A549 (cell line): ENCODE data around the gene APOL3.

Experiments
- CTCF ChIP-seq: fragments of >200 bp; sonication (Bioruptor Twin); formaldehyde crosslinking; IDR thresholded peaks from 3 replicates; pipeline ENCODE4 v1.5.1; 2016
- EP300 ChIP-seq, 2 experiments: fragments of >200 bp; sonication (Bioruptor Twin); formaldehyde crosslinking; IDR thresholded peaks; 2 replicates in 1 of 2; 3 replicates in 1 of 2; pipeline ENCODE4 v1.6.1; 2016 to 2017
- MAFK ChIP-seq: fragments of 450-650 bp; IDR thresholded peaks from 2 replicates; pipeline ENCODE4 v1.6.1; 2014; ENCODE audit not compliant: partially characterized antibody
- SMC3 ChIP-seq: fragments of >200 bp; sonication (Bioruptor Twin); formaldehyde crosslinking; IDR thresholded peaks from 3 replicates; pipeline ENCODE4 v1.6.1; 2018; ENCODE audit warnings: inconsistent platforms

- TF ChIP-seq SMC3, result no peak
- TF ChIP-seq MAFK, result no peak
- TF ChIP-seq CTCF, result no peak
- no peak for TF ChIP-seq EP300 (IDR thresholded peaks at IDR 0.05)
These were observed 5.5 kb upstream of the APOL3 start for GRCh38 chr22:36166086-36166485.
